GM18517 (cell line): ENCODE data around the gene SRP72.
"Not testable (repeated sequence)": the region's sequence is repeated elsewhere in the genome, so short reads cannot be mapped to it uniquely, and the experiment has no call there.

ENCODE experiments used
- ATAC-seq: cut with Tn5 transposase; IDR thresholded peaks from one replicate; pipeline ENCODE4 v1.9.1; 2021; ENCODE audit warnings: mild to moderate bottlenecking, moderate library complexity; ENCODE audit not compliant: unreplicated experiment

Gene SRP72

GRCh38 chr4:56464581-56464980, 2.8 kb upstream of the SRP72 start:
- no peak for ATAC-seq

- ATAC-seq: no peak
Observed at GRCh38 chr4:56465599-56466295, 1.7 kb upstream of the SRP72 start.

GRCh38 chr4:56466296-56466761, 1.1 kb upstream of the SRP72 start:
- ATAC-seq: not testable (repeated sequence)

- no peak for ATAC-seq
Observed at GRCh38 chr4:56466910-56467283, 520 bp upstream of the SRP72 start.

- peak; percentile 50 for ATAC-seq
Observed at GRCh38 chr4:56468097-56468422, 643 bp downstream of the SRP72 start.

- no peak for ATAC-seq
Observed at GRCh38 chr4:56469489-56470210, 2.2 kb downstream of the SRP72 start.

- peak; percentile 93 for ATAC-seq
Observed at GRCh38 chr4:56475917-56476316, 8.5 kb downstream of the SRP72 start.

- ATAC-seq: no peak
Observed at GRCh38 chr4:56477192-56477702, 9.8 kb downstream of the SRP72 start.

GRCh38 chr4:56480691-56481090, 13.3 kb downstream of the SRP72 start:
- ATAC-seq: no peak

- no peak for ATAC-seq
Observed at GRCh38 chr4:56496241-56496640, 28.8 kb downstream of the SRP72 start.

- no peak for ATAC-seq
Observed at GRCh38 chr4:56505269-56506130, 38.1 kb downstream of the SRP72 start, which contains the start of gene ARL9. Gene ARL9, plus strand, starts transcription at chr4:56505791. Its CDS starts 72 bp downstream, at chr4:56505863.

- no peak for ATAC-seq
Observed at GRCh38 chr4:56511098-56511497, 43.7 kb downstream of the SRP72 start.

- no peak for ATAC-seq
Observed at GRCh38 chr4:56512166-56512565, 44.7 kb downstream of the SRP72 start.

GRCh38 chr4:56513517-56513916, 46.1 kb downstream of the SRP72 start:
- ATAC-seq: no peak

GRCh38 chr4:56530269-56531148, 63.1 kb downstream of the SRP72 start:
- ATAC-seq: peak; percentile 71

GRCh38 chr4:56531149-56531770, 63.8 kb downstream of the SRP72 start:
- ATAC-seq: no peak

GRCh38 chr4:56531823-56532222, 64.4 kb downstream of the SRP72 start:
- no peak for ATAC-seq

- ATAC-seq: no peak
Observed at GRCh38 chr4:56532239-56532638, 64.8 kb downstream of the SRP72 start.

- no peak for ATAC-seq
Observed at GRCh38 chr4:56535915-56536314, 68.5 kb downstream of the SRP72 start.

GRCh38 chr4:56537147-56537546, 69.7 kb downstream of the SRP72 start:
- no peak for ATAC-seq
